K562 (cell line): ENCODE results near the gene APOL2. TPM values are rescaled to one million over a fixed set of nuclear protein-coding genes. Genes with fewer than 3 reads are reported as not detected.

Experiments
- ATF2 ChIP-seq: sonication (generic); formaldehyde crosslinking; IDR thresholded peaks from 2 replicates; pipeline ENCODE4 v1.8.1; 2022; ENCODE audit warnings: missing genetic modification reagents
- BHLHE40 ChIP-seq: IDR thresholded peaks from 2 replicates; pipeline ENCODE4 v1.6.1; 2011; ENCODE audit warnings: low read length, improper control_type of control experiment
- FOXM1 ChIP-seq, 2 experiments: fragments of 450-650 bp in 1 of 2; sonication (generic) in 1 of 2; formaldehyde crosslinking in 1 of 2; IDR thresholded peaks; 2 replicates each; pipeline versions ENCODE4 v1.6.1 to v1.9.0; 2017 to 2022; ENCODE audit warnings: low read depth in 2 of 2, mild to moderate bottlenecking in 2 of 2, missing genetic modification reagents in 1 of 2, moderate library complexity in 1 of 2
- MAFG ChIP-seq: fragments of 450-650 bp; conservative IDR thresholded peaks from 2 replicates; pipeline ENCODE4 v1.6.1; 2016; ENCODE audit warnings: missing genetic modification characterization, missing compliant biosample characterization
- MGA ChIP-seq: fragments of 450-650 bp; IDR thresholded peaks from 2 replicates; pipeline ENCODE4 v1.6.1; 2016; ENCODE audit warnings: mild to moderate bottlenecking, moderate library complexity
- MYBL2 ChIP-seq, 2 experiments: fragments of 450-650 bp in 1 of 2; sonication (generic) in 1 of 2; formaldehyde crosslinking in 1 of 2; IDR thresholded peaks; 2 replicates each; pipeline versions ENCODE4 v1.6.1 to v1.8.1; 2017 to 2022; ENCODE audit warnings: borderline replicate concordance in 1 of 2, inconsistent platforms in 1 of 2, low read depth in 1 of 2, mild to moderate bottlenecking in 1 of 2, missing genetic modification reagents in 1 of 2, moderate library complexity in 1 of 2
- POLR2B ChIP-seq: fragments of 450-650 bp; IDR thresholded peaks from 2 replicates; pipeline ENCODE4 v1.6.1; 2018; ENCODE audit warnings: low read depth; ENCODE audit not compliant: partially characterized antibody
- SMARCE1 ChIP-seq: fragments of 450-650 bp; IDR thresholded peaks from 2 replicates; pipeline ENCODE4 v1.7.1; 2016; ENCODE audit warnings: mild to moderate bottlenecking
- STAG1 ChIP-seq: sonication (generic); formaldehyde crosslinking; IDR thresholded peaks from 2 replicates; pipeline ENCODE4 v1.5.0; 2020; ENCODE audit warnings: missing genetic modification reagents, borderline replicate concordance
- TAF15 ChIP-seq: fragments of 200-400 bp; formaldehyde crosslinking; IDR thresholded peaks from 2 replicates; pipeline ENCODE4 v1.6.1; 2017; ENCODE audit warnings: mild to moderate bottlenecking, low read depth, low read length, moderate library complexity
- TBP ChIP-seq: optimal IDR thresholded peaks from 2 replicates; pipeline ENCODE3; 2011; ENCODE audit warnings: low read depth, low read length, improper control_type of control experiment
- ZEB2 ChIP-seq: fragments of 450-650 bp; IDR thresholded peaks from 2 replicates; pipeline ENCODE4 v1.6.1; 2016
- ZNF277 ChIP-seq: fragments of 250-450 bp; sonication (Bioruptor Pico); IDR thresholded peaks from 2 replicates; pipeline ENCODE4 v1.8.0; 2022; ENCODE audit warnings: inconsistent platforms, mild to moderate bottlenecking, moderate library complexity, borderline replicate concordance
- polyA plus RNA-seq, 8 experiments: library from polyadenylated mRNA; depleted of rRNA in 4 of 8; stranded (reverse) in 5 of 8; unstranded in 3 of 8; fragments of >200 nt; fragmentation: Nextera tagmentation in 2 of 8; fragmentation: Illumina TruSeq in 1 of 8; extraction: Ambion mirVana in 2 of 8; extraction: Trizol in 1 of 8; gene quantifications; 2 replicates each; pipeline versions ENCODE4 v1.2.1 to v1.2.3, GENCODE V29; 2011 to 2014; ENCODE audit warnings: inconsistent platforms in 1 of 8, missing spikeins in 1 of 8
- total RNA-seq, 7 experiments: library from RNA; depleted of rRNA in 6 of 7; stranded (reverse); fragments of >200 nt in 6 of 7; fragmentation: Illumina TruSeq in 2 of 7; extraction: Trizol in 2 of 7; gene quantifications; 2 replicates each; pipeline versions ENCODE4 v1.2.1 to v1.2.3, GENCODE V29; 2011 to 2021; ENCODE audit warnings: low replicate concordance in 1 of 7

APOL2 gene
- total and polyA plus RNA-seq, 9 of the 15 experiments (the other 6 are each of a cell fraction or from before 2014, with no cell fraction given), result 2.7 to 10.6 (median 8.9) TPM

GRCh38 chr22:36201630-36202319 lies 37.6 kb downstream of the APOL2 start, which contains the start of gene APOL4 (continued):
- peak; percentile 31 for TF ChIP-seq MGA
- peak; percentile 28 for TF ChIP-seq TBP
- TF ChIP-seq ZNF277 (CRISPR knock-in tag), result no peak
- TF ChIP-seq MYBL2 (IDR thresholded peaks at IDR 0.05; ENCODE audit: low read depth), result no peak
- TF ChIP-seq MYBL2 (CRISPR knock-in tag; IDR thresholded peaks at IDR 0.05; ENCODE audit: borderline replicate concordance), result no peak
- TF ChIP-seq TAF15, result no peak
- TF ChIP-seq POLR2B, result peak; percentile 49
- TF ChIP-seq BHLHE40, result peak; percentile 20
- TF ChIP-seq SMARCE1, result no peak
- no peak for TF ChIP-seq ZEB2
- no peak for TF ChIP-seq FOXM1 (IDR thresholded peaks at IDR 0.05; ENCODE audit: low read depth)
- no peak for TF ChIP-seq FOXM1 (CRISPR knock-in tag; IDR thresholded peaks at IDR 0.05; ENCODE audit: low read depth)
- TF ChIP-seq STAG1 (CRISPR knock-in tag), result no peak
- TF ChIP-seq ATF2 (CRISPR knock-in tag), result no peak
- TF ChIP-seq MAFG (tag), result peak; percentile 56
